Right renal cortex interstitium (tissue), 3 donors: ENCODE results near the gene TUBA4B. TPM values are rescaled to one million over a fixed set of nuclear protein-coding genes. Genes with fewer than 3 reads are reported as not detected.

Experiments
- DNase-seq, 3 donors: peaks; one replicate each; pipeline ENCODE4 v3.0.0-alpha.2; 2013; ENCODE audit warnings: low read depth in 3 of 3, low spot score in 2 of 3
- polyA plus RNA-seq, 3 donors: library from polyadenylated mRNA; unstranded; fragments of 120-200 nt; gene quantifications; one replicate each; pipeline ENCODE4 v1.2.1, GENCODE V29; 2013; ENCODE audit not compliant: insufficient read length in 3 of 3

Gene TUBA4B
- polyA plus RNA-seq, 3 donors = 0.49 to 1.4 (median 1.3) TPM

GRCh38 chr2:219218217-219218731 is 34.8 kb upstream of the TUBA4B start:
- DNase-seq = peak in 1 of 3 donors; percentile 47

GRCh38 chr2:219218732-219219701 is 34.0 kb upstream of the TUBA4B start, which contains the start of gene ABCB6:
ABCB6 (minus strand) TSS chr2:219218958; CDS start chr2:219218673, 285 bp downstream.
- DNase-seq = peak in 2 of 3 donors; percentile 80 to 87

DNA sequence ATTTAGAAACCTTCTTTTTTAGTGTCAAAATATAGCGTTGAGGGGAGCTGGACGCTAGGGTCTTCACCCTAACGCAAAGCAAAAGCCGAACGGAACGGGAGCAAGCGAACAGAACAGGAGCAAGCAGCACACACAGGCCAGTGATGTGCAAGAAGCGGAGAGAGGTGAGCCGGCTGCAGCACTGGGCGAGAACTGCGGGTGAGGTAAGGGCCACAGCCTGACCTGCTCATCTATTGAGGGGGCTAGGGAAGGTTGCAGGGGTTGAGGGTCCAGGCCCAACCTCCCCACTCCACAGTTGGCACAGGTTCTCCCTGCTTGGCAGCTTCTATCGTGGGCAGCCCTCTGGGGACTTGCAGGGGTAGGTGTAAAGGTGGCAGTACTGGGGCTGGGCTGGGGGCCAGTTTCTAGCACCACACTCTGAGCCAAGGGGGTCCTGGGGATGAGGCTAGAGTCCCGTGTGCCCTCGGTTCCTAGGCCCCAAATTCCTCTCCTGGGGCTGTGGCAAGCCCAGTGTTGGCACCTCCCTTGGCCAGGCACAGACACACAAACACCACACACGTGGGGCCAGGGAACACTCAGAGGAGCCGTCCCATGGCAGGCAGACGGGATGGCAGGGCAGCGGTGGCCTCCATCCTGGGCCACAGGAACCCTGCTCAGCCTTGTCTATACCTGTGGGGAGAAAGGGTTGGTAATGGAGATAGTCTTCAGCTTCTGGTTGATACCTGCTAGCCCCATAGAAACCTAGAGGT is 33.1 kb upstream of the TUBA4B start:
- DNase-seq = no peak

- DNase-seq = no peak
These were observed 32.2 kb upstream of the TUBA4B start for GRCh38 chr2:219220652-219221402.

- no peak for DNase-seq
These were observed 31.0 kb upstream of the TUBA4B start for GRCh38 chr2:219221957-219222518.

GRCh38 chr2:219223831-219224610 is 29.0 kb upstream of the TUBA4B start:
- DNase-seq = no peak

- DNase-seq = no peak
These were observed 27.7 kb upstream of the TUBA4B start for GRCh38 chr2:219225350-219225749.

- no peak for DNase-seq
These were observed 24.8 kb upstream of the TUBA4B start for GRCh38 chr2:219228041-219228910.

GRCh38 chr2:219228911-219229304 is 24.1 kb upstream of the TUBA4B start:
- DNase-seq = no peak

GRCh38 chr2:219229305-219230058 is 23.6 kb upstream of the TUBA4B start, which contains the start of the genes ANKZF1 and ATG9A:
ANKZF1 (plus strand) TSS chr2:219229806; CDS start chr2:219230258, 452 bp downstream.
ATG9A (minus strand) TSS chr2:219229636; CDS start chr2:219228024, 1,612 bp downstream.
- DNase-seq = peak; percentile 88 to 97 (median 95)

DNA sequence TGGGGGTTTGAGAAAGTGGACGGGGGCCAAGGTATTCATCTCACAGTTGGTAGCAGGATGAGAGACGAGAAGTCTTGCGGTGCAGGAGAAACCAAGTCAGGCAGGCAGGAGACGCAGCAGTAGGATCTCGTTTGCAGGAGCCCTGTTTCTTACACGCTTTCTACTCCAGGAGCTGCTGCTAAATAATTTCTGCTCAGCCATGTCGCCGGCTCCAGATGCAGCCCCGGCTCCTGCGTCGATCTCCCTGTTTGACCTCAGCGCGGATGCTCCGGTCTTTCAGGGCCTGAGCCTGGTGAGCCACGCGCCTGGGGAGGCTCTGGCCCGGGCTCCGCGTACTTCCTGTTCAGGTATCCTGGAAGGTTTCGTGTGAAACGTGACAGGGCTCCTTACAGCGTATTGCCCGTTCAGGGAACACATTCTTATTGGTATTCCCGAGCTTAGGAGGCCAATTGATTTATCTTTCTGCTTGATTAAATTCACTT is 22.9 kb upstream of the TUBA4B start:
- DNase-seq = no peak

DNA sequence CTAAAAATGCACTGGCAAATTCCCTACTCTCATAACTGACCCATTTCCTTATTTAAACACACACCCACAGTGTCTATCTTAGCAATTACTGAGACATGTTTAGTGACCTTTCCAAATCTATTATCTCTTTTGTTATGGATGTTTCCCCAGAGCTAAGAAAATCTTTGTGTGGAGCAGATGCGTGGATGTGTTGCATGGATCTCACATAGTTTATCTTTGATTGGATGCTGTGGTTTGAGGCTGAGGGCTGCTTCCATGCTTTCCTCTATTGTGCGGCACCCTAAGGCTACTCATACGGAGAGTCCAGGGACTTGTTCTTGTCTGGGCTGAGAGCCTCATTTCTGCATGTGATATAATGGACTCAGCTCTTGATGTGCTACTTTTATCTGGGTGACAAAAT is 18.7 kb upstream of the TUBA4B start:
- DNase-seq = no peak

DNA sequence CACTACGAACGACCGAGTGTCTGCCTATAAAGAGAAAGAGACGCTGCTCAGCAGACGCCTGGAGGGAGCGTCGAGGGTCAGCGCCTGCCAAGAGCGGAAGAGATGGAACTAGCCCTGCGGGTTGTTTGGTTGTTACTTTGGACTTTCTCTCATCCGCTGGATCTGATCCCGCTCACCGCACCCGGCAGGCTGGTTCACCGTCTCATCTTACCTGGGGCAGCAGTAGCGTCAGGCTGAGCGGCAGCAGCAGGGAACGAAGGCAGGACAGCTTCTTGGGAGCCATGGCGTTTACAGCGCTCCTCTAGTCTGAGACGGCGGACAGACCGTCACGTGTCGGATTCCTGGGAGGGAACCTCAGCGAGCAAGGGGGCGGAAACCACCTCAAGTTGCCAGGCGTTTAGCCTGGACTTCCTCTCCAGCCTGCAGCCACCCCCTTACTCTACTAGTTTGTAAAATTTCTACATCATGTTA is 9.7 kb upstream of the TUBA4B start:
- no peak for DNase-seq

GRCh38 chr2:219244789-219245147 is 8.3 kb upstream of the TUBA4B start:
- no peak for DNase-seq

DNA sequence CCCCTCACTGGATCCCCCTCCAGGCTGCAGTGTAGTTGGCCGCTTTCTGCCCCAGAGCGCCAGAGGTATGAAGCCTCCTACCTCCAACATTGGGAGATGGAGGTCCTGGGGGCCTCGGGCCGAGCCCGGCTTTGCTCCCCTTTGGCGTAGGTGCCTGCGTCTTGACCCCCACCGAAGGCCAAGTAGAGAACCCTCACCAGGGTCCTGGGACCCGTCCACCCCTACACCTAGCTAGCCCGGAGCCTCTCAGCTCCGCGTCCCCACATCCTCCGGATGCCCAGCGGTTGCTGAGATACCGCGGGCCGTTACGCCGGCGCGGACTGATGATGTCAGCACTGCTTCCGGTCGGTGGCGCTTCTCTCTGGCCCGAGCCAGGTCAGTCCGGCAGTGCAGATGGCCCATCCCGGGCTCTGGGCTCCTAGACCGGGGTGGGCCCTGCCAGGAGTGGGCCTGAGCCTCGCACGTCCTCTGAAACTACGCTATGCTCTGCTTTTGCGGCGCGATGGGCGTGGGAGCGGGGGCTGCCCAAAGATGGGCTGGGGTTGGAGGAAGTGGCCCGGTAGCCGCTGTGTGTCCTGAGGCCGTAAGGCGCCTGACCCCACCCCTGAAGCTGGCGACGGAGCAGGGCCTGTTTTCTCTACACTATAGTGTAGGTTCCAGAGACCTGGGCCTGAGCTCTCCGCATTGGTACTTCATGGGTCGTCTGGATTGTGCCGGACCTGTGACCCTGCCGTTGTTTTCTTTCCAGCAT is 7.7 kb upstream of the TUBA4B start, which contains the start of the genes GLB1L and STK16:
Gene GLB1L, minus strand, starts transcription at position 297 of the 751 bp plus-strand sequence. CDS start 1,871 bp downstream, outside the sequence.
Gene STK16, plus strand, starts transcription at position 332 of the 751 bp plus-strand sequence. CDS start 521 bp downstream, outside the sequence.
- DNase-seq = peak; percentile 88 to 91 (median 90)

- DNase-seq = no peak
These were observed 7.2 kb upstream of the TUBA4B start for GRCh38 chr2:219245899-219246230.
